ENCODE data around the gene HTRA1. TPM values are rescaled to one million over a fixed set of nuclear protein-coding genes. Genes with fewer than 3 reads are reported as not detected.

Gene HTRA1
- under 1 TPM in 2 of 3 donors, not detected in 1; 0.16 to 0.73 TPM for polyA plus RNA-seq

DNA sequence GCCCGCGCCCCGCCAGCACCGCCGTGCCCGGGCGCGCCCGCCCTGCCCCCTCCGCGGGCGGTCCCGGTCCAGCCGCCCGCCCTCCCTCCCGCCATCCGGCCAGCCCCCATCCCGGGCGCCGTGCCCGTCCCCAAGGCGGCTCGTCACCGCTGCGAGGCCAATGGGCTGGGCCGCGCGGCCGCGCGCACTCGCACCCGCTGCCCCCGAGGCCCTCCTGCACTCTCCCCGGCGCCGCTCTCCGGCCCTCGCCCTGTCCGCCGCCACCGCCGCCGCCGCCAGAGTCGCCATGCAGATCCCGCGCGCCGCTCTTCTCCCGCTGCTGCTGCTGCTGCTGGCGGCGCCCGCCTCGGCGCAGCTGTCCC, at the start of gene HTRA1:
HTRA1 (plus strand) TSS at position 187 of the 362 bp plus-strand sequence; CDS start at position 287, 100 bp downstream.
- peaks cover 0 to 2% (median 0%) of the 10 kb centered on the region in 3 donors for H3K36me3 Mint-ChIP-seq
- DNase-seq: no peak
- peaks cover 8 to 31% (median 19%) of the 10 kb centered on the region in 3 donors for H3K27me3 Mint-ChIP-seq (ENCODE audit: low read depth in 3 of 3)
- no peak within 1 kb of the TSS for H3K27ac Mint-ChIP-seq
- peaks cover 15 to 17% of the 10 kb centered on the region in 2 donors for H3K4me1 Mint-ChIP-seq
- H3K9me3 Mint-ChIP-seq: no peaks in the 10 kb centered on the region
- H3K4me3 Mint-ChIP-seq: peak within 1 kb of the TSS; percentile 76 to 87 (median 83)

DNA sequence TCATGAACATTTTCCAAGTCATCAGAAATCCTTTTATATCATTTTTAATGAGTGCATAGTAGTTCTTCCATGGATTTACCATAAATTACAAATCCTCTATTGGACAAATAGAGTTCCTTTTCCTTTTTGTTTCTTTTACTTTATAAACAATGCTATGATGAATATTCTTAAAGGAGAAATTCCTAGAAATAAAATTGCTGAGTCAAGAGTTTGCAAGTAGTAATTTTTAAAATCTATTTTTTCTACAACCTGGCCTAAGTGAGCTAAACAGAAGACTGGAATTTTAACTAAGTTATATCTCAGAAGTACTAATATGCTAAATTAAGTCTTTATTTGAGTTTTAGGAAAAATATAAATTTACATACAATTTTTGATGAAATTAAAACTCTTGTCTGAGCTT, 48.0 kb upstream of the HTRA1 start:
- Mint-ChIP-seq H3K4me1 (peaks cover 45 to 58% of the 10 kb centered on the region in 2 donors), H3K4me3 (no peak overlapping the region), H3K36me3 (peaks cover 34 to 64% (median 49%) of the 10 kb centered on the region in 3 donors), H3K27ac (no peak overlapping the region), H3K9me3 (no peaks in the 10 kb centered on the region), H3K27me3 (ENCODE audit: low read depth in 3 of 3) (no peaks in the 10 kb centered on the region)
- DNase-seq: no peak

DNA sequence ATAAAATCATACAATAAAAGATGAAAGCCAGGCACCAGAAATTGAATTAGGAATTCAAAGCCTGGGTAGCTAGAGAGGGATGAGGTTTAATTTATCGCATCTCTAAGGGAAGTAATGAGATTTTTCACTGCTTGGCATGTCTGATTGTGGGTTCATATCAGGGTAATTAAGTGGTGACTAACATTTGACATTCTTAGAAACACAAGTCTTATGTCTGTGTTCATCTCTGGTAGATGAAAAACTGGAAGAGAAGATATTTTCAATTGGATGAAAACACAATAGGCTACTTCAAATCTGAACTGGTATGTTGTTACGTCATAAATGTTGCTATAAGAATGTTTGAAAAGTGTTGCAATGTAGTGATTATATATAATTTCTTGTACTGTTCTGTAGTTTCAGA, 43.7 kb upstream of the HTRA1 start:
- H3K4me1 Mint-ChIP-seq: peaks cover 77 to 88% of the 10 kb centered on the region in 2 donors
- H3K36me3 Mint-ChIP-seq: peaks cover 29 to 57% (median 49%) of the 10 kb centered on the region in 3 donors

DNA sequence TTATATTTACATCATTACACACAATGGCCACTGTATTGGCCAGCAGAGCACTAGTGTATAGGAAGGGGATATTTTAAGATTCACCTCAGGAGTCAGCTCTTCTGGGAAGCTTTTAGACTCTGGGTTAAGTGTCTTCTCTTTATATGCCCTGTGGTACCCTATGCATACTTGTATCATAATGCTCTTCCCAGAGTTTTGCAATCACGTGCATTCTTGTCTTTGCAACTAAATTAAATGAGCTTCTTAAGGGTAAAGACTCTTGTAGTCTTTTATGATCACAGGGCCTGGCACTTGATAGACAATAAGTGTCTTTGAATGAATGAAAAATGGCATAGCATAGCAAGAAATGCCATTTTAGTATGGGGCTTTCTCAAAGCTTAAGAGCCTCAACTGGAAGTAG, 42.3 kb upstream of the HTRA1 start:
- no peak for DNase-seq
- Mint-ChIP-seq H3K36me3 (peaks cover 21 to 48% (median 45%) of the 10 kb centered on the region in 3 donors), H3K27me3 (ENCODE audit: low read depth in 3 of 3) (no peaks in the 10 kb centered on the region), H3K4me3 (peak overlapping the region in 4 of 5 donors; percentile 6 to 45 (median 28)), H3K9me3 (no peaks in the 10 kb centered on the region), H3K27ac (peak overlapping the region in 5 of 6 donors; percentile 21 to 77 (median 64)), H3K4me1 (peaks cover 87 to 98% of the 10 kb centered on the region in 2 donors)

More for the DNA sequence above, 43.7 kb upstream of the HTRA1 start:
- Mint-ChIP-seq H3K27ac (peak overlapping the region; percentile 86 to 94 (median 90)), H3K9me3 (no peaks in the 10 kb centered on the region), H3K4me3 (peak overlapping the region; percentile 52 to 82 (median 71)), H3K27me3 (ENCODE audit: low read depth in 3 of 3) (no peaks in the 10 kb centered on the region)
- no peak for DNase-seq

DNA sequence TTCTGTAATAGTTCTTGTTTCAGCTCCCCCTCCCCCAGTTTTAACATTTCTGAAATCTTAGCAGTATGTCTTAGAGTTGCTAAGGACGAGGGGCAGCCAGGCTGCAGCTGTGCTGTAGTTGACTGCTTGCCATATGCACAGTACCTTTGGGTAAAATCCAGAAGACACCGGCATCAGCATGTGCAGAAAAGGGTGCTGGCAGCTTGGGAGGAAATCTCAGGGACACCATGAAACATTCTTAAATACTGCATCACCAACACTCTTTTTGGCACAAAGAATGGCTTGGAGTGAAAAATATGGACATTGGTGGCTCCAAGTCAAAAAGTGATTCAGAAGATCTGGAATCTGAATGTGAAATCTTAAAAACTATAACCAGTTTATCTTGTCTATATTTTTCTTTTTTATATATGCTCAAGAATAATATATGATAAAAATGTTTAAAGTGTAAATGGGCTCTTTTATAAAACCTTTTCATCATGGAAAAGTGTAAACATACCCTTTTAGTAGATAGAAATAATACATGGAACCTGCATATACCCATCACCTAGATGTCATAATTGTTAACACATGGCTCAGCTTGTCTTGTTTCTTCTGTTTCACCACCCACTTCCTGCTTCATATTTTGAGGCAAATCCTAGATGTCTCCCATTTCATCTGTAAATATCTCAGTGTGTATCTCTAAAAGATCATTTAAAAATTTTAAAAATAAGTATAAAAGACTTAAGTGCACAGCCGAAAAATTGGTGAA, 41.3 kb upstream of the HTRA1 start:
- Mint-ChIP-seq H3K27me3 (ENCODE audit: low read depth in 3 of 3) (no peaks in the 10 kb centered on the region), H3K4me1 (peaks cover 93 to 100% of the 10 kb centered on the region in 2 donors), H3K27ac (peak overlapping the region; percentile 77 to 98 (median 93)), H3K9me3 (no peaks in the 10 kb centered on the region), H3K36me3 (peaks cover 18 to 44% (median 42%) of the 10 kb centered on the region in 3 donors), H3K4me3 (peak overlapping the region; percentile 49 to 80 (median 73))
- no peak for DNase-seq

DNA sequence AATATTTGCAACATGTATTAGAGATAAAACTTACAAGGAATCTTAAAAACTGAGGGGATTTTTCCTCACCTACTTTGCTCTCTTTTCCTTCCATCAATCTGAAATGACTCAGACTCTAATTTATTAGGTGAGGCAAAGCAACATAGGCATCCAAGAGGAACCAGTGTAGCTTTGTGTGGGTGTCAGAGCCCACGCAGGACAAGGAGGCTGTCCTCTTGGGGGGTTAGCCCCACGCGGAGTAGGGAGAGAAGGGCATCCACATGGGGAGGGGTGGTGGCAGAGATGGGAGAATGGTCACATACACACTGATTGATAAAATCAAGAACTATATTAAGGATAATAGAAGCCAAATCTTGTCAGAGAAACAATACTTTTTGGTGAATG, 40.7 kb upstream of the HTRA1 start:
- peak overlapping the region; percentile 77 to 98 (median 93) for H3K27ac Mint-ChIP-seq
- DNase-seq: no peak
- peak overlapping the region; percentile 49 to 80 (median 73) for H3K4me3 Mint-ChIP-seq
- H3K9me3 Mint-ChIP-seq: no peaks in the 10 kb centered on the region
- peaks cover 18 to 40% (median 38%) of the 10 kb centered on the region in 3 donors for H3K36me3 Mint-ChIP-seq
- no peaks in the 10 kb centered on the region for H3K27me3 Mint-ChIP-seq (ENCODE audit: low read depth in 3 of 3)
- peaks cover 92 to 98% of the 10 kb centered on the region in 2 donors for H3K4me1 Mint-ChIP-seq

DNA sequence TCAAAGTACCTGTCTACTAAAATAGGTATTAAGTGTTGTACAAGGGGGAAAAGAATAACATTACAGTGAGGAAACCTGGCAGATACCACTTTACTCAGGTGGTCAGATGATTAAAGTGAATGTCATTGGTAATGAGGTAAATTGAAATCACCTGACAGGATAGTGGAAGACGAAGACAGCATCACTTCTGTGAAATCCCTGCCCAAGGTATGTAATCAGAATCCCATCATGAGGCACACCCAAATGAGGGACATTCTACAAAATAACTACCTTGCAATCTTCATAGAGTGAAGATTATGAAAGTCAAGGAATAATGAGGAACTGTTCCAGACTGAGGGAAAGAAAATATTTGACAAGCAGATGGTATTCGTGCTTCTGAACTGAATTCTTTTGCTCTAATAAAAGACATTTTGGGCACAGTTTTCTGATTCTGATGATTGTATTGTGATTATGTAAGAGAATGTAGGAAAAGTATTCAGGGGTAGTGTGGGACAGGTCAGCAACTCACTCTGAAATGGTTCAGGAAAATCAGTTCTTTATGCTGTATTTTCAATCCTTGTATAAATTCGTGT, 40.2 kb upstream of the HTRA1 start:
- Mint-ChIP-seq H3K4me1 (peaks cover 92 to 98% of the 10 kb centered on the region in 2 donors), H3K27me3 (ENCODE audit: low read depth in 3 of 3) (no peaks in the 10 kb centered on the region), H3K9me3 (no peaks in the 10 kb centered on the region), H3K4me3 (peak overlapping the region; percentile 49 to 80 (median 73)), H3K27ac (peak overlapping the region; percentile 77 to 98 (median 93)), H3K36me3 (peaks cover 13 to 38% (median 37%) of the 10 kb centered on the region in 3 donors)
- DNase-seq: no peak

DNA sequence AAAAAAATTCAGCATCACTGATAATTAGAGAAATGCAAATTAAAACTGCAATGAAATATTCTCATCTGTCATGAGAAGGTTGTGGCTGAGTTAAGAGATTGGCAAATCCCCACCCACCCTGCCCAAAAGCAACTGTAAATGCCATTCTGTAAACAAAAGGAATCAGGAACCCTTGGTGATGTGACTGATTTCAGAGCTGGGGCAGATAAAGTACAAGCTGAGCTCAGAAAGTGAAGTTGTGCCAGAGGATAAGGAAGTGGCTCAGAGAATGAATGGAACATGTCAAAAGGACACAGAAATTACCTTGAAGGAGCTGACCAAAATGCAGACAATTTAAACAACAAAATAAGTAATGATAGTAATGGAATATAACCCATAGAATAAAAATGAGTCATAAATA, 39.6 kb upstream of the HTRA1 start:
- Mint-ChIP-seq H3K27ac (peak overlapping the region; percentile 77 to 98 (median 94)), H3K4me3 (peak overlapping the region; percentile 52 to 92 (median 80)), H3K27me3 (ENCODE audit: low read depth in 3 of 3) (no peaks in the 10 kb centered on the region), H3K4me1 (peaks cover 88 to 98% of the 10 kb centered on the region in 2 donors), H3K36me3 (peaks cover 10 to 37% (median 35%) of the 10 kb centered on the region in 3 donors), H3K9me3 (no peaks in the 10 kb centered on the region)
- DNase-seq: no peak

DNA sequence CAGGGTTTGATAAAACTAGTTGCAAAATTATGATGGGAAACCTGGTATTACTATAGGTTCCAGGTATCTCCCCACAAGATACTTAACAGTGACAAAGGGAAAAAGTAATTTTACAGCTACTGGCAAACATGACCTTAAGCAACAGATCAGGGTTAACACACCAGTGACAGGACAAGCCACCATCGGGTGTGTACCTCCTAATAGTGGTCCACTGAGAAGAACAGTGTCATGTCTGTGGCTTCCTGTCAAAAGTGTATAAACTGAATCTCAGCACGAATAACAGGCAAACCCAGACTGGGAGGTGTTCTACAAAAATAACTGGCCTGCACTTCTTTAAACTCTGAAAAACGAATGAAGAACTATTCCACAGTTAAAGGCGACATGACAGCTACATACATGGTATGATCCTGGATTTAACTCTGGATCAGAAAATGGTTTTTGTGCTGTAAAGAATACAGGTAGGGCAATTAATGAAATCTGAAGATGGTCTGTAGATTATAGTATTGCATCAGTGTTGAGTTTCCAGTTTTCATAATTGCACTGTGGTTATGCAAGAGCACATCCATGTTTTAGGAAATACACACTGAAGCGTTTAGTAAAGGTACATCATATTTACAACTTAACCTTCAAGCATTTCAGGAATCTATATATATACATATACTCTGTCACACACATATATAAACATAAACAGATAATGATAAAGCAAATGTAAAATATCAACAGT, 38.9 kb upstream of the HTRA1 start:
- Mint-ChIP-seq H3K27ac (peak overlapping the region; percentile 77 to 98 (median 94)), H3K36me3 (peaks cover 17 to 39% (median 31%) of the 10 kb centered on the region in 3 donors), H3K4me3 (peak overlapping the region; percentile 77 to 92 (median 80)), H3K27me3 (ENCODE audit: low read depth in 3 of 3) (no peaks in the 10 kb centered on the region), H3K4me1 (peaks cover 88 to 98% of the 10 kb centered on the region in 2 donors), H3K9me3 (no peaks in the 10 kb centered on the region)
- peak; percentile 67 to 74 (median 70) for DNase-seq

DNA sequence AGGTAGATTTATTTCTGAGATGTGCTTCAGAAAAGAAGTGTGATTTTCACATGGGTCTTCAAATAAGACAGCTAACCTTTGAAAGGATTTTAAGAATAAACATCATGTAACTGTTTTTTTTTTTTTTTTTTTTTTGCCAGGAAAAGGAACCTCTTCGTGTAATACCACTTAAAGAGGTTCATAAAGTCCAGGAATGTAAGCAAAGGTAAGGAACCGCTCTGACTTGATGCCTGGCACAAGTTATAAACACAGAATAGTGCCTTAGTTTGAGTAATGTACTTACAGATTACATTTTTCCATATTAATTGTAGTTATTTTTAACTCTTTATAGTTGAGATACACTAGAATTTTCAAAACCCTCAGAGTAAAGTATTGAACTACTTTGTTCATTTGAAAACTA, 37.3 kb upstream of the HTRA1 start:
- peaks cover 10 to 30% (median 28%) of the 10 kb centered on the region in 3 donors for H3K36me3 Mint-ChIP-seq
- DNase-seq: no peak
- peak overlapping the region; percentile 70 to 92 (median 77) for H3K4me3 Mint-ChIP-seq
- H3K27ac Mint-ChIP-seq: peak overlapping the region; percentile 76 to 98 (median 92)
- H3K9me3 Mint-ChIP-seq: no peaks in the 10 kb centered on the region
- no peaks in the 10 kb centered on the region for H3K27me3 Mint-ChIP-seq (ENCODE audit: low read depth in 3 of 3)
- peaks cover 82 to 91% of the 10 kb centered on the region in 2 donors for H3K4me1 Mint-ChIP-seq

DNA sequence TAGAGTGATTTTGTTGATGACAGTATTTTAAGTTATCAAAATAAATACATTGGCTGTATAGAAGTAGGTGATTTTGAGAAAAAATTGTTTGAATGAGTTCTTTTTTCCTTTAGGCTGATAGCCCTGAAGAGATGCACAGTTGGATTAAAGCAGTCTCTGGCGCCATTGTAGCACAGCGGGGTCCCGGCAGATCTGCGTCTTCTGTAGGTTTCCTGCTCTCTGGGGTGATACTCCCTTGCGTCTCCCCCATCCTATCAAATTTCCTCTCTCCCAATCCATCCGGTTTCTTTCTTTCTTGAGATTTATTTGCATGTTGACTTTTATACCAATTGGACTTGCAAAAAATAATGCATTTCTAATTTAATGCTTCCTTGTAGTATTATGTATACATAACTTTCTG, 34.5 kb upstream of the HTRA1 start:
- Mint-ChIP-seq H3K4me1 (peaks cover 59 to 63% of the 10 kb centered on the region in 2 donors), H3K36me3 (peaks cover 19 to 42% (median 32%) of the 10 kb centered on the region in 3 donors), H3K27ac (peak overlapping the region; percentile 20 to 88 (median 83)), H3K4me3 (peak overlapping the region; percentile 14 to 51 (median 30)), H3K27me3 (ENCODE audit: low read depth in 3 of 3) (no peaks in the 10 kb centered on the region), H3K9me3 (no peaks in the 10 kb centered on the region)
- DNase-seq: no peak

DNA sequence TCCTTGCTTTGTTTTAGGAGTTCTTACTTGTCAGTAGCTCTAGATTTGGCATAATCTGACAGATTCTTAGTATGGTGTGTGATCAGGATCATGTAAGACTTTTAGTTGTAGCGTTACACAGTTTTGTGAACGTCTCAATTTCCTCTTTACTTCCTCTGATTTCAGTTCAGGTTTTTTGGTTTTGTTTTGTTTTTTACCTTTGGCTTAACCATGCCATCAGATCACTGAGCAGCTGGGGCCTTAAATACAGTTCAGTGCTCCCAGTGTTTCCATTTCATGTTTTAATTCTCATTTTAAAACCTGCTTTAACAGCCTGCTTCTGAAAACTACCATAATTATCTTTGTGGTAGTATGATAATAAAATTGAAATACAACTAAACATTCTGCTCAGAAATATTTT, 34.1 kb upstream of the HTRA1 start:
- Mint-ChIP-seq H3K27me3 (ENCODE audit: low read depth in 3 of 3) (no peaks in the 10 kb centered on the region), H3K36me3 (peaks cover 20 to 45% (median 32%) of the 10 kb centered on the region in 3 donors), H3K4me3 (peak overlapping the region; percentile 14 to 51 (median 30)), H3K4me1 (peaks cover 55 to 61% of the 10 kb centered on the region in 2 donors), H3K9me3 (no peaks in the 10 kb centered on the region), H3K27ac (peak overlapping the region; percentile 20 to 88 (median 83))
- DNase-seq: no peak

DNA sequence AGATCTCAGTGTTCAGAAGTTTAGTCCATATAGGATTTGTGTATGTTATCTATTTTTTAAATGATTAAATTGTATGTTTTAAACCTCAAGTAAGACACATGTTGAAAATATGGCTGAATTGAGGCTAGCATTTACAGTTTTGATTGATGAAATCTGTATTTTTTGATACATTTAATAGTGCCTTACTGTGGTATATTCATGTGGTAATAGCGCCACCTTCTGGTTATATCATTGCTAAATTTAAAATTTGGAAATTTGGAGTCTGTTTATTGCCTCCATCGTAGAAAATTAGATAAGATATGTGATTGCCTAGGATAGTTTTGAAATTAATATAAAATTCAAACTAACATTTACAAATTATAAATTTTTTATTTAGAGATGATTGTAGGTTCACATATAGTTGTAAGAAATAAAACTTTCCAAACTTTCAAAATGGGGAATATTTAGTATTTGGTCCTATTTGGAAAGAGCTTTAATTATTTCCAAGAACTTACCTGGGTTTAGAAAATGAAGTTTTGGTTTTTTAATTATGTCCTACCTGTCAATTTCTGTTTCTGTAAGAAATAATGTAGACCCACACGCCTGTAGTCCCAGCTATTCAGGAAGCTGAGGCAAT, 26.0 kb upstream of the HTRA1 start:
- Mint-ChIP-seq H3K36me3 (peaks cover 13 to 27% (median 17%) of the 10 kb centered on the region in 3 donors), H3K4me1 (peaks cover 6 to 21% of the 10 kb centered on the region in 2 donors), H3K27me3 (ENCODE audit: low read depth in 3 of 3) (peaks cover 0 to 2% (median 0%) of the 10 kb centered on the region in 3 donors), H3K27ac (peak overlapping the region in 2 of 6 donors; percentile 46 to 51), H3K4me3 (no peak overlapping the region), H3K9me3 (peaks cover 0 to 3% (median 0%) of the 10 kb centered on the region in 6 donors)
- peak; percentile 47 to 56 (median 50) for DNase-seq
